Panc1 (cell line): Measurements from ENCODE around the gene SSBP3. TPM values are rescaled to one million over a fixed set of nuclear protein-coding genes. Genes with fewer than 3 reads are reported as not detected.

Experiments
- ATAC-seq: fragments of 200-7000 bp; cut with Tn5 transposase; 2 replicates; pipeline ENCODE4 v1.9.1; 2020; ENCODE audit warnings: mild to moderate bottlenecking, moderate library complexity
- BruUV-seq: library from RNA; stranded (reverse); fragments of 400-500 nt; replicated peaks from 2 replicates; lab custom pipeline; 2021; lab: Mats Ljungman, UMichigan
- CTCF ChIA-PET: fragments of 300-600 bp; sonication (Branson Sonifier 250); formaldehyde crosslinking; loops from one replicate; lab custom pipeline; 2022; ENCODE audit warnings: antibody characterized with exemption; lab: Charles Lee
- POLR2A ChIA-PET: fragments of 300-600 bp; sonication (Branson Sonifier 250); formaldehyde crosslinking; loops from one replicate; lab custom pipeline; 2022; ENCODE audit warnings: antibody characterized with exemption; lab: Charles Lee
- DNase-seq: peaks from one replicate; pipeline ENCODE4 v3.0.0-alpha.2; 2010; ENCODE audit warnings: low read depth, low spot score
- H3K27ac ChIP-seq: 2 replicates; pipeline ENCODE4 v1.5.1; 2011; ENCODE audit warnings: mild to moderate bottlenecking, low read length, inconsistent platforms
- H3K27me3 ChIP-seq: fragments of 200-500 bp; sonication (Bioruptor generic); 2 replicates; pipeline ENCODE4 v1.6.0; 2014; ENCODE audit warnings: low read length, inconsistent platforms; ENCODE audit not compliant: control insufficient read depth, insufficient read depth
- H3K36me3 ChIP-seq: fragments of 200-500 bp; sonication (Bioruptor generic); 2 replicates; pipeline ENCODE4 v1.5.1; 2014; ENCODE audit warnings: inconsistent platforms, mild to moderate bottlenecking, low read length, moderate library complexity; ENCODE audit not compliant: control insufficient read depth, insufficient read depth
- H3K4me1 ChIP-seq: 2 replicates; pipeline ENCODE4 v1.5.1; 2011; ENCODE audit warnings: inconsistent platforms, mild to moderate bottlenecking, low read length, moderate library complexity; ENCODE audit not compliant: control insufficient read depth, insufficient read depth
- H3K4me3 ChIP-seq, 2 experiments: 2 replicates each; pipeline ENCODE4 v1.5.1; 2011 to 2012; ENCODE audit warnings: low read depth in 2 of 2, low read length in 2 of 2, mild to moderate bottlenecking in 2 of 2, inconsistent platforms in 1 of 2, moderate library complexity in 1 of 2
- H3K9me3 ChIP-seq: fragments of 200-500 bp; sonication (Bioruptor generic); 2 replicates; pipeline ENCODE4 v1.5.1; 2014; ENCODE audit warnings: low read depth, mild to moderate bottlenecking, inconsistent platforms, low read length, moderate library complexity; ENCODE audit not compliant: control insufficient read depth, insufficient read depth
- CTCF ChIP-seq: fragments of 450-650 bp; IDR thresholded peaks from 2 replicates; pipeline ENCODE4 v1.5.1; 2017; ENCODE audit warnings: mild to moderate bottlenecking
- POLR2AphosphoS5 ChIP-seq: IDR thresholded peaks from 2 replicates; pipeline ENCODE4 v1.6.1; 2012; ENCODE audit warnings: mild to moderate bottlenecking, low read depth, low read length, moderate library complexity
- REST ChIP-seq, 2 experiments: IDR thresholded peaks; 2 replicates each; pipeline ENCODE4 v1.6.1; 2011 to 2012; ENCODE audit warnings: low read depth in 2 of 2, control low read depth in 1 of 2, low read length in 1 of 2, mild to moderate bottlenecking in 1 of 2, moderate library complexity in 1 of 2; ENCODE audit not compliant: insufficient read depth in 1 of 2
- SIN3A ChIP-seq: IDR thresholded peaks from 2 replicates; pipeline ENCODE4 v1.6.1; 2012; ENCODE audit warnings: low read depth, mild to moderate bottlenecking, low read length, moderate library complexity, borderline replicate concordance; ENCODE audit not compliant: insufficient read depth
- TCF7L2 ChIP-seq: IDR thresholded peaks from 2 replicates; pipeline ENCODE4 v1.6.1; 2011; ENCODE audit warnings: mild to moderate bottlenecking, low read depth, low read length, inconsistent platforms
- in situ Hi-C: cut with HindIII; loops from 2 replicates; pipeline ENCODE4 v1.10.0; 2016; ENCODE audit warnings: low sequenced_read_pairs, low pct_unique_long_range_greater_than_20kb
- intact Hi-C: fragments of 100-400 bp; cut with micrococcal nuclease; formaldehyde crosslinking; loops from one replicate; pipeline ENCODE4 v1.10.0; 2022; ENCODE audit not compliant: unreplicated experiment
- total RNA-seq: library from RNA; stranded (reverse); gene quantifications from one replicate; pipeline ENCODE4 v1.2.1, GENCODE V29; 2021; ENCODE audit not compliant: unreplicated experiment

The SSBP3 gene
- total RNA-seq, 1 experiment from 2014 or later, result 22.5 TPM

GRCh38 chr1:54267815-54268761 lies 138.1 kb downstream of the SSBP3 start:
- BruUV-seq, result no TSS peak
- Histone ChIP-seq H3K4me1 (no peaks in the 10 kb centered on the region), H3K27me3 (no peaks in the 10 kb centered on the region), H3K4me3 (no peak overlapping the region), H3K27ac (no peak overlapping the region), H3K36me3 (no peaks in the 10 kb centered on the region), H3K9me3 (no peaks in the 10 kb centered on the region)
- CTCF ChIA-PET, result no interaction called here
- intact Hi-C loops (no loop called here), in situ Hi-C loops (no loop called here)
- DNase-seq (no peak), ATAC-seq (no peak)
- TF ChIP-seq CTCF, result no peak
- POLR2A ChIA-PET, result interaction anchor here (0.6 kb wide), 1 partner anchor 26 kb away, joined by 3 read pairs; no protein-coding TSS in a partner anchor

- Histone ChIP-seq H3K4me3 (no peak overlapping the region), H3K9me3 (no peaks in the 10 kb centered on the region), H3K4me1 (no peaks in the 10 kb centered on the region), H3K27ac (no peak overlapping the region), H3K36me3 (no peaks in the 10 kb centered on the region), H3K27me3 (no peaks in the 10 kb centered on the region)
- TF ChIP-seq SIN3A, result no peak
- no peak for TF ChIP-seq POLR2AphosphoS5
- no peak for TF ChIP-seq TCF7L2
- no peak for TF ChIP-seq REST (IDR thresholded peaks at IDR 0.05; ENCODE audit: insufficient read depth in 1 of 2, low read depth in 2 of 2, low read length in 1 of 2)
- no peak for TF ChIP-seq CTCF
- intact Hi-C loops (no loop called here), in situ Hi-C loops (no loop called here)
- DNase-seq (no peak), ATAC-seq (no peak)
- CTCF ChIA-PET, result no interaction called here
- POLR2A ChIA-PET, result no interaction called here
- no TSS peak for BruUV-seq
Measured at GRCh38 chr1:54266908-54267307, 139.3 kb downstream of the SSBP3 start.
